HepG2 (cell line): ENCODE measurements around the gene RIN3. TPM values are rescaled to one million over a fixed set of nuclear protein-coding genes. Genes with fewer than 3 reads are reported as not detected.

Source experiments
- GATAD1 ChIP-seq: IDR thresholded peaks from 2 replicates; pipeline ENCODE4 v1.6.1; 2016; ENCODE audit warnings: missing genetic modification reagents, missing compliant biosample characterization
- GATAD2A ChIP-seq: IDR thresholded peaks from 2 replicates; pipeline ENCODE4 v1.6.1; 2016
- KLF16 ChIP-seq, 2 experiments: sonication (generic) in 1 of 2; formaldehyde crosslinking in 1 of 2; IDR thresholded peaks; 2 replicates each; pipeline versions ENCODE4 v1.6.1 to v1.8.0; 2016 to 2023; ENCODE audit warnings: missing genetic modification reagents in 2 of 2, missing compliant biosample characterization in 1 of 2
- MAF1 ChIP-seq: sonication (generic); formaldehyde crosslinking; IDR thresholded peaks from 2 replicates; pipeline ENCODE4 v1.5.0; 2020; ENCODE audit warnings: missing genetic modification reagents, borderline replicate concordance
- MTF2 ChIP-seq: sonication (generic); formaldehyde crosslinking; IDR thresholded peaks from 2 replicates; pipeline ENCODE4 v1.5.0; 2020; ENCODE audit warnings: missing genetic modification reagents, borderline replicate concordance
- NR2F6 ChIP-seq, 2 experiments: IDR thresholded peaks; 2 replicates each; pipeline ENCODE4 v1.6.1; 2016; ENCODE audit warnings: antibody characterized with exemption in 1 of 2, mild to moderate bottlenecking in 1 of 2
- PHF8 ChIP-seq: sonication (generic); formaldehyde crosslinking; IDR thresholded peaks from 2 replicates; pipeline ENCODE4 v1.5.0; 2020; ENCODE audit warnings: missing genetic modification reagents
- PTBP1 ChIP-seq: fragments of 200-400 bp; formaldehyde crosslinking; IDR thresholded peaks from 2 replicates; pipeline ENCODE4 v1.6.1; 2018; ENCODE audit warnings: low read length, low read depth; ENCODE audit not compliant: poor library complexity, severe bottlenecking
- RXRB ChIP-seq: IDR thresholded peaks from 2 replicates; pipeline ENCODE4 v1.6.1; 2016; ENCODE audit warnings: borderline replicate concordance, missing genetic modification reagents, missing compliant biosample characterization
- SRSF4 ChIP-seq: fragments of 200-400 bp; formaldehyde crosslinking; IDR thresholded peaks from one replicate; pipeline ENCODE4 v1.6.1; 2018; ENCODE audit warnings: mild to moderate bottlenecking, low read depth, low read length, moderate library complexity; ENCODE audit not compliant: poor library complexity, severe bottlenecking
- TARDBP ChIP-seq: sonication (generic); formaldehyde crosslinking; IDR thresholded peaks from 2 replicates; pipeline ENCODE4 v1.8.0; 2022; ENCODE audit warnings: mild to moderate bottlenecking, missing genetic modification reagents
- TEAD3 ChIP-seq: optimal IDR thresholded peaks from 2 replicates; pipeline ENCODE3; 2016; ENCODE audit warnings: borderline replicate concordance
- ZBTB21 ChIP-seq: sonication (generic); formaldehyde crosslinking; IDR thresholded peaks from 2 replicates; pipeline ENCODE4 v1.4.0; 2020; ENCODE audit warnings: missing genetic modification reagents
- ZMAT3 ChIP-seq: sonication (generic); formaldehyde crosslinking; conservative IDR thresholded peaks from 2 replicates; pipeline ENCODE4 v1.7.0; 2021; ENCODE audit warnings: missing genetic modification reagents
- ZNF20 ChIP-seq: sonication (generic); formaldehyde crosslinking; IDR thresholded peaks from 2 replicates; pipeline ENCODE4 v1.4.0; 2020; ENCODE audit warnings: mild to moderate bottlenecking, moderate library complexity, missing genetic modification reagents
- ZNF230 ChIP-seq: sonication (generic); formaldehyde crosslinking; IDR thresholded peaks from 2 replicates; pipeline ENCODE4 v1.4.0; 2020; ENCODE audit warnings: mild to moderate bottlenecking, missing genetic modification reagents
- ZNF256 ChIP-seq: sonication (generic); formaldehyde crosslinking; conservative IDR thresholded peaks from 2 replicates; pipeline ENCODE4 v1.4.0; 2020; ENCODE audit warnings: missing genetic modification reagents
- ZNF263 ChIP-seq: sonication (generic); formaldehyde crosslinking; IDR thresholded peaks from 2 replicates; pipeline ENCODE4 v1.4.0; 2020; ENCODE audit warnings: missing genetic modification reagents
- ZNF331 ChIP-seq: sonication (generic); formaldehyde crosslinking; IDR thresholded peaks from 2 replicates; pipeline ENCODE4 v1.4.0; 2020; ENCODE audit warnings: missing genetic modification reagents
- ZNF383 ChIP-seq: sonication (generic); formaldehyde crosslinking; IDR thresholded peaks from 2 replicates; pipeline ENCODE4 v1.4.0; 2020; ENCODE audit warnings: missing genetic modification reagents, mild to moderate bottlenecking, borderline replicate concordance
- ZNF550 ChIP-seq: sonication (generic); formaldehyde crosslinking; IDR thresholded peaks from 2 replicates; pipeline ENCODE4 v1.4.0; 2020; ENCODE audit warnings: mild to moderate bottlenecking, missing genetic modification reagents, borderline replicate concordance
- ZNF556 ChIP-seq: sonication (generic); formaldehyde crosslinking; IDR thresholded peaks from 2 replicates; pipeline ENCODE4 v1.4.0; 2020; ENCODE audit warnings: mild to moderate bottlenecking, missing genetic modification reagents, borderline replicate concordance
- ZNF616 ChIP-seq: sonication (generic); formaldehyde crosslinking; IDR thresholded peaks from 2 replicates; pipeline ENCODE4 v1.5.0; 2020; ENCODE audit warnings: low read depth, mild to moderate bottlenecking, missing genetic modification reagents
- ZNF766 ChIP-seq: sonication (generic); formaldehyde crosslinking; IDR thresholded peaks from 2 replicates; pipeline ENCODE4 v1.5.0; 2020; ENCODE audit warnings: missing genetic modification reagents, borderline replicate concordance
- polyA plus RNA-seq, 8 experiments: library from polyadenylated mRNA; depleted of rRNA in 3 of 8; stranded (reverse) in 7 of 8; unstranded in 1 of 8; fragments of >200 nt; fragmentation: Illumina TruSeq in 4 of 8; extraction: Trizol in 4 of 8; gene quantifications; 2 replicates each; pipeline versions ENCODE4 v1.2.1 to v1.2.3, GENCODE V29; 2011 to 2016; ENCODE audit warnings: low read depth in 4 of 8, missing spikeins in 1 of 8, mixed read lengths in 1 of 8; ENCODE audit not compliant: insufficient read depth in 1 of 8
- total RNA-seq, 5 experiments: library from RNA; depleted of rRNA; stranded (reverse); fragments of >200 nt; fragmentation: Illumina TruSeq; extraction: Trizol; gene quantifications; 2 replicates each; pipeline ENCODE4 v1.2.3, GENCODE V29; 2016; ENCODE audit warnings: low read depth in 1 of 5
- TF ChIP-seq, protein P1 (sequence below): sonication (generic); formaldehyde crosslinking; IDR thresholded peaks from 2 replicates; pipeline ENCODE4 v1.4.0; 2020; ENCODE audit warnings: low read depth, mild to moderate bottlenecking, missing genetic modification reagents
- TF ChIP-seq, protein P2 (sequence below): sonication (generic); formaldehyde crosslinking; IDR thresholded peaks from 2 replicates; pipeline ENCODE4; 2020; ENCODE audit warnings: missing genetic modification reagents, mild to moderate bottlenecking, borderline replicate concordance

The RIN3 gene
- total and polyA plus RNA-seq, 2 of the 13 experiments (the other 11 are each of a cell fraction or from before 2014, with no cell fraction given): 2.3 to 3.6 TPM

GRCh38 chr14:92513966-92514843 is 624 bp downstream of the RIN3 start (continued):
- TF ChIP-seq MAF1 (CRISPR knock-in tag) (peak; percentile 74; the same call in 1 of the 2 replicates), NR2F6 (IDR thresholded peaks at IDR 0.05) (0 out of 2 replicates have a peak, but pooled peaks have one; percentile 13), NR2F6 (CRISPR knock-in tag; IDR thresholded peaks at IDR 0.05) (peak; percentile 26; the same call in 1 of the 2 replicates), ZNF331 (CRISPR knock-in tag) (0 out of 2 replicates have a peak, but pooled peaks have one; percentile 40), ZNF383 (CRISPR knock-in tag) (no peak), ZNF766 (0 out of 2 replicates have a peak, but pooled peaks have one; percentile 57), MTF2 (peak; percentile 88), GATAD1 (CRISPR knock-in tag) (peak; percentile 20; the same call in 1 of the 2 replicates), PHF8 (CRISPR knock-in tag) (peak; percentile 86), ZNF20 (CRISPR knock-in tag) (0 out of 2 replicates have a peak, but pooled peaks have one; percentile 73), ZNF256 (CRISPR knock-in tag) (0 out of 2 replicates have a peak, but pooled peaks have one; percentile 27), RXRB (CRISPR knock-in tag) (peak; percentile 54; the same call in 1 of the 2 replicates), ZNF230 (CRISPR knock-in tag) (0 out of 2 replicates have a peak, but pooled peaks have one; percentile 48), GATAD2A (CRISPR knock-in tag) (peak; percentile 38), ZNF556 (CRISPR knock-in tag) (peak; percentile 76; the same call in 1 of the 2 replicates), ZBTB21 (no peak), ZNF263 (CRISPR knock-in tag) (peak; percentile 49; the same call in 1 of the 2 replicates), ZNF616 (CRISPR knock-in tag) (peak; percentile 74; the same call in 1 of the 2 replicates), SRSF4 (no peak), KLF16 (CRISPR knock-in tag; IDR thresholded peaks at IDR 0.05) (peak in 1 of 2 experiments; percentile 75; a peak in 2 of 4 replicates), TEAD3 (peak; percentile 9), ZMAT3 (CRISPR knock-in tag) (peak; percentile 97), TARDBP (CRISPR knock-in tag) (peak; percentile 90), PTBP1 (peak; percentile 7), ZNF550 (CRISPR knock-in tag) (peak; percentile 88; the same call in 1 of the 2 replicates)
- TF ChIP-seq, protein P1, sequence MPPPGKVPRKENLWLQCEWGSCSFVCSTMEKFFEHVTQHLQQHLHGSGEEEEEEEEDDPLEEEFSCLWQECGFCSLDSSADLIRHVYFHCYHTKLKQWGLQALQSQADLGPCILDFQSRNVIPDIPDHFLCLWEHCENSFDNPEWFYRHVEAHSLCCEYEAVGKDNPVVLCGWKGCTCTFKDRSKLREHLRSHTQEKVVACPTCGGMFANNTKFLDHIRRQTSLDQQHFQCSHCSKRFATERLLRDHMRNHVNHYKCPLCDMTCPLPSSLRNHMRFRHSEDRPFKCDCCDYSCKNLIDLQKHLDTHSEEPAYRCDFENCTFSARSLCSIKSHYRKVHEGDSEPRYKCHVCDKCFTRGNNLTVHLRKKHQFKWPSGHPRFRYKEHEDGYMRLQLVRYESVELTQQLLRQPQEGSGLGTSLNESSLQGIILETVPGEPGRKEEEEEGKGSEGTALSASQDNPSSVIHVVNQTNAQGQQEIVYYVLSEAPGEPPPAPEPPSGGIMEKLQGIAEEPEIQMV (CRISPR knock-in tag): peak; percentile 56; the same call in 1 of the 2 replicates
- TF ChIP-seq, protein P2, sequence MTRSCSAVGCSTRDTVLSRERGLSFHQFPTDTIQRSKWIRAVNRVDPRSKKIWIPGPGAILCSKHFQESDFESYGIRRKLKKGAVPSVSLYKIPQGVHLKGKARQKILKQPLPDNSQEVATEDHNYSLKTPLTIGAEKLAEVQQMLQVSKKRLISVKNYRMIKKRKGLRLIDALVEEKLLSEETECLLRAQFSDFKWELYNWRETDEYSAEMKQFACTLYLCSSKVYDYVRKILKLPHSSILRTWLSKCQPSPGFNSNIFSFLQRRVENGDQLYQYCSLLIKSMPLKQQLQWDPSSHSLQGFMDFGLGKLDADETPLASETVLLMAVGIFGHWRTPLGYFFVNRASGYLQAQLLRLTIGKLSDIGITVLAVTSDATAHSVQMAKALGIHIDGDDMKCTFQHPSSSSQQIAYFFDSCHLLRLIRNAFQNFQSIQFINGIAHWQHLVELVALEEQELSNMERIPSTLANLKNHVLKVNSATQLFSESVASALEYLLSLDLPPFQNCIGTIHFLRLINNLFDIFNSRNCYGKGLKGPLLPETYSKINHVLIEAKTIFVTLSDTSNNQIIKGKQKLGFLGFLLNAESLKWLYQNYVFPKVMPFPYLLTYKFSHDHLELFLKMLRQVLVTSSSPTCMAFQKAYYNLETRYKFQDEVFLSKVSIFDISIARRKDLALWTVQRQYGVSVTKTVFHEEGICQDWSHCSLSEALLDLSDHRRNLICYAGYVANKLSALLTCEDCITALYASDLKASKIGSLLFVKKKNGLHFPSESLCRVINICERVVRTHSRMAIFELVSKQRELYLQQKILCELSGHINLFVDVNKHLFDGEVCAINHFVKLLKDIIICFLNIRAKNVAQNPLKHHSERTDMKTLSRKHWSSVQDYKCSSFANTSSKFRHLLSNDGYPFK (CRISPR knock-in tag): peak; percentile 81; the same call in 1 of the 2 replicates
